Activated CD4-positive, alpha-beta T cell treated with anti-CD3 and anti-CD28 coated beads, Interleukin-2, amount 50 U/mL, for 48 hours (primary cell): Measurements from ENCODE around the gene TMEM167B.
"Not testable (repeated sequence)": the region's sequence is repeated elsewhere in the genome, so short reads cannot be mapped to it uniquely, and the experiment has no call there.

Experiments used
- DNase-seq, 2 experiments: peaks; one replicate each; pipeline ENCODE4 v3.0.0-alpha.2; 2020

TMEM167B gene

GRCh38 chr1:109090196-109091077 lies at the start of gene TMEM167B:
TMEM167B (plus strand) TSS chr1:109090764; CDS start chr1:109090873, 109 bp downstream.
- DNase-seq, result peak; percentile 86 to 90

- peak; percentile 25 to 32 for DNase-seq
These were observed 49.5 kb upstream of the TMEM167B start for GRCh38 chr1:109040989-109041620.

GRCh38 chr1:109041621-109042468 lies 48.7 kb upstream of the TMEM167B start, which contains the start of gene WDR47:
WDR47 (minus strand) TSS chr1:109042102; CDS start chr1:109023512, 18,590 bp downstream.
- peak; percentile 94 to 96 for DNase-seq

- DNase-seq, result no peak
These were observed 45.0 kb upstream of the TMEM167B start for GRCh38 chr1:109045595-109045994.

GRCh38 chr1:109046671-109047070 lies 43.9 kb upstream of the TMEM167B start:
- no peak for DNase-seq

- no peak for DNase-seq
These were observed 43.2 kb upstream of the TMEM167B start for GRCh38 chr1:109047339-109047738.

- DNase-seq, result no peak
These were observed 42.2 kb upstream of the TMEM167B start for GRCh38 chr1:109048335-109048734.

GRCh38 chr1:109050228-109050995 lies 40.2 kb upstream of the TMEM167B start:
- DNase-seq, result no peak

GRCh38 chr1:109052145-109052544 lies 38.4 kb upstream of the TMEM167B start:
- DNase-seq, result not testable (repeated sequence)

GRCh38 chr1:109056064-109056463 lies 34.5 kb upstream of the TMEM167B start:
- no peak for DNase-seq

GRCh38 chr1:109059026-109059425 lies 31.5 kb upstream of the TMEM167B start:
- DNase-seq, result no peak

- no peak for DNase-seq
These were observed 29.9 kb upstream of the TMEM167B start for GRCh38 chr1:109060707-109061106.

GRCh38 chr1:109061183-109061582 lies 29.4 kb upstream of the TMEM167B start:
- no peak for DNase-seq

- no peak for DNase-seq
These were observed 25.4 kb upstream of the TMEM167B start for GRCh38 chr1:109065137-109065536.

- DNase-seq, result no peak
These were observed 22.7 kb upstream of the TMEM167B start for GRCh38 chr1:109067883-109068282.

GRCh38 chr1:109069294-109069693 lies 21.3 kb upstream of the TMEM167B start:
- no peak for DNase-seq

GRCh38 chr1:109075531-109076490 lies 14.8 kb upstream of the TMEM167B start, which contains the start of gene TAF13:
TAF13 (minus strand) TSS chr1:109076003; CDS start chr1:109075947, 56 bp downstream.
- DNase-seq, result peak; percentile 90 to 91

GRCh38 chr1:109078317-109078716 lies 12.2 kb upstream of the TMEM167B start:
- no peak for DNase-seq

GRCh38 chr1:109079240-109079622 lies 11.3 kb upstream of the TMEM167B start:
- no peak for DNase-seq

- DNase-seq, result no peak
These were observed 10.0 kb upstream of the TMEM167B start for GRCh38 chr1:109080441-109081082.
